ENCODE measurements around the gene PNMA6E.

GRCh38 chrX:153434801-153435200 lies 33.7 kb upstream of the PNMA6E start:
- TF ChIP-seq CTCF (IDR thresholded peaks at IDR 0.05) (no peak), POLR2AphosphoS5 (IDR thresholded peaks at IDR 0.05) (no peak)

All from prostate gland (tissue), 2 donors.